Measurements from ENCODE around the gene TRIM47. TPM values are rescaled to one million over a fixed set of nuclear protein-coding genes. Genes with fewer than 3 reads are reported as not detected.

TRIM47 gene
- total RNA-seq, 2 donors from 2014 or later, result 21.3 to 62.9 TPM

DNA sequence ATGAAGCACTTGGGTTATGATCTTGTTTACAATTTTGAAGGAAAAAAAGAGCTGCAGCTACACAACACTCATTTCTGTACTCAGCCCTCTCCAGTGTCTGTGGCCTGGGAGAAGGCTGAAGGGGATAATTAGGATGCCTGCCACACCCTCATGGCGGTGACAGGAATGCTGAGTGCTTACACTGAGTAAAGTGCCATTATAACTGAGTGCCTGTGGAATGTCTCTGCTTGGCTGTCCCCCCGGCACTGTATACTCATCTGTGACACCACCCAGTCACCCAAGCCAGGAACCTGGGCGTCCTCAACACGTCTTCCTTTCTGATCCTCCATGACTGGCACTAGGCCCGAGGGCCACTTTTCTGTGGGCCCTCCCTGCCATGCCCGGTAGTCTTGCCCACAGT, 29.8 kb upstream of the TRIM47 start:
- intact Hi-C loops (cut with DNase I), result no loop called here
- 67% methylated on average over 6 of the region's 6 CpGs for WGBS

DNA sequence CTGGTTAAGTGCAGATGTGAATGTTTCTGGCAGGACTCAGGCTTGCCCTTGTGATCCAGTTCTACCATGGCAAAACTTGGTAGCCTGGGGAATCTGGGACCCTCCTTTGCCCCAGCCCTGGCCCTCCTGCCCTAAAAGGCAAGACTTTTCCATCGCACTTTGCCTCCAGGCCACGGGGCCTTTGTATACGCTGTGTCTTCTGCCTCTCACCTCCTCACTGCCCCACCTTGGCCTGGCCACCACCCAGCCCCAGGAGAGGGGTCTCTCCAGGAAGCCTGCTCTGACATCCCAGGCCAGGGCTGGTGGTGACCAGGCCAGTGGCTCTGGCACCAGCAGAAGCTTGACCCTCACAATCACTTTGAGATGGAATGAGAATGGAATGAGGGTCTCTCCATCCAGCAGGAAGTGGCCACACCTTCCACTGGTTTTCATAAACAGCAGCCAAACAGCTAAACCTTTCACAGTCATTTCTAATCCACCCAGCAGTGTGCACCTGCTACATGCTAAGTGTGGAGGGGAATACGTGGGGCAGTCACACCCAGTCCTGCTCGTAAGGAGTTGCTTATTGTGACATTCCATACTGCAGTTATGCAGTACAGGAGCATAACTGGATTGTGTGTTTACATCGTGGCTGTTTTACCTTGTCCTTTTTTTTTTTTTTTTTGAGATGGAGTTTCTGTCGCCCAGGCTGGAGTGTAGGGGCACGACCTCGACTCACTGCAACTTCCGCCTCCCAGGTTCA, 27.9 kb upstream of the TRIM47 start:
- H3K4me1 ChIP-seq (replicated peaks), result peaks cover 17% of the 10 kb centered on the region
- intact Hi-C loops (cut with DNase I), result no loop called here
- WGBS, result 86% methylated on average over 10 of the region's 10 CpGs
- H3K9me3 ChIP-seq, result no peaks in the 10 kb centered on the region
- no peak overlapping the region for H3K4me3 ChIP-seq
- H3K36me3 ChIP-seq, result peaks cover 5 to 8% of the 10 kb centered on the region in 2 donors
- H3K27ac ChIP-seq, result no peak overlapping the region
- DNase-seq (ENCODE audit: low spot score), result no peak
- H3K27me3 ChIP-seq (replicated peaks; ENCODE audit: insufficient read depth), result no peaks in the 10 kb centered on the region
- TF ChIP-seq POLR2AphosphoS5 (IDR thresholded peaks at IDR 0.05) (no peak), CTCF (IDR thresholded peaks at IDR 0.05) (no peak), POLR2A (IDR thresholded peaks at IDR 0.05) (no peak)

More for the DNA sequence above, 29.8 kb upstream of the TRIM47 start:
- Histone ChIP-seq H3K4me1 (replicated peaks) (peaks cover 17% of the 10 kb centered on the region), H3K27ac (no peak overlapping the region), H3K4me3 (no peak overlapping the region), H3K27me3 (replicated peaks; ENCODE audit: insufficient read depth) (no peaks in the 10 kb centered on the region), H3K36me3 (no peaks in the 10 kb centered on the region), H3K9me3 (no peaks in the 10 kb centered on the region)
- no peak for DNase-seq (ENCODE audit: low spot score)
- TF ChIP-seq POLR2AphosphoS5 (IDR thresholded peaks at IDR 0.05) (no peak), CTCF (IDR thresholded peaks at IDR 0.05) (no peak), POLR2A (IDR thresholded peaks at IDR 0.05) (no peak)

GRCh38 chr17:75904749-75905521, 26.6 kb upstream of the TRIM47 start, which contains the start of gene MRPL38:
Gene MRPL38 (minus strand): TSS chr17:75904884. CDS start chr17:75904875, 9 bp downstream.
- H3K27ac ChIP-seq, result peak within 1 kb of the TSS; percentile 80 to 93
- H3K4me3 ChIP-seq, result peak within 1 kb of the TSS; percentile 70 to 80
- no peaks in the 10 kb centered on the region for H3K27me3 ChIP-seq (replicated peaks; ENCODE audit: insufficient read depth)
- peak; percentile 93 for TF ChIP-seq POLR2AphosphoS5 (IDR thresholded peaks at IDR 0.05)
- TF ChIP-seq CTCF (IDR thresholded peaks at IDR 0.05), result peak; percentile 91 to 100 (median 100)
- TF ChIP-seq POLR2A (IDR thresholded peaks at IDR 0.05), result peak; percentile 76
- intact Hi-C loops (cut with DNase I), result loop anchor here (2.0 kb wide), 1 partner anchor 100 kb away; no protein-coding TSS in a partner anchor
- H3K36me3 ChIP-seq, result peaks cover 8 to 9% of the 10 kb centered on the region in 2 donors
- peaks cover 10% of the 10 kb centered on the region for H3K4me1 ChIP-seq (replicated peaks)
- H3K9me3 ChIP-seq, result no peaks in the 10 kb centered on the region
- WGBS, result 2% methylated on average over 30 of the region's 69 CpGs
- DNase-seq (ENCODE audit: low spot score), result peak; percentile 94

- no peak overlapping the region for H3K27ac ChIP-seq
- H3K36me3 ChIP-seq, result peaks cover 9 to 18% of the 10 kb centered on the region in 2 donors
- DNase-seq (ENCODE audit: low spot score), result no peak
- 95% methylated on average over 6 of the region's 6 CpGs for WGBS
- no peaks in the 10 kb centered on the region for H3K27me3 ChIP-seq (replicated peaks; ENCODE audit: insufficient read depth)
- H3K4me1 ChIP-seq (replicated peaks), result peaks cover 3% of the 10 kb centered on the region
- TF ChIP-seq CTCF (IDR thresholded peaks at IDR 0.05), result no peak
- TF ChIP-seq POLR2AphosphoS5 (IDR thresholded peaks at IDR 0.05), result no peak
- no peak for TF ChIP-seq POLR2A (IDR thresholded peaks at IDR 0.05)
- intact Hi-C loops (cut with DNase I), result no loop called here
- no peaks in the 10 kb centered on the region for H3K9me3 ChIP-seq
- no peak overlapping the region for H3K4me3 ChIP-seq
These were observed 24.0 kb upstream of the TRIM47 start for GRCh38 chr17:75902406-75902805.

Data from prostate gland (tissue), 2 donors.